Measurements from ENCODE around the gene MRPS18A.

The MRPS18A gene

GRCh38 chr6:43676962-43677606 is 10.5 kb downstream of the MRPS18A start:
- no peak overlapping the region for H3K23ac ChIP-seq (ENCODE audit: low read length in 2 of 2)
- H2BK15ac ChIP-seq (ENCODE audit: low read depth, poor library complexity, severe bottlenecking) = no peak overlapping the region
- H3K27ac ChIP-seq (ENCODE audit: low read length, poor library complexity, severe bottlenecking) = no peak overlapping the region
- peaks cover 47% of the 10 kb centered on the region for H3K79me1 ChIP-seq (replicated peaks; ENCODE audit: low read length, poor library complexity, severe bottlenecking)
- H3K4me2 ChIP-seq (ENCODE audit: low read length, poor library complexity, severe bottlenecking) = no peak overlapping the region
- H4K8ac ChIP-seq (ENCODE audit: low read length) = no peak overlapping the region
- no peak overlapping the region for H2BK5ac ChIP-seq (ENCODE audit: low read depth, low read length, poor library complexity, severe bottlenecking)
- H3K9me3 ChIP-seq (ENCODE audit: control insufficient read depth, low read length) = no peaks in the 10 kb centered on the region
- H3K14ac ChIP-seq (ENCODE audit: low read length in 2 of 2) = no peak overlapping the region
- WGBS = 94% methylated on average over 7 of the region's 7 CpGs
- H3K36me3 ChIP-seq (ENCODE audit: control insufficient read depth in 1 of 2, insufficient read depth in 2 of 2, low read depth in 1 of 2, low read length in 2 of 2) = peaks cover 77 to 79% of the 10 kb centered on the region in 2 experiments
- H2AFZ ChIP-seq (ENCODE audit: low read depth, low read length) = no peak overlapping the region
- H3K9ac ChIP-seq (ENCODE audit: low read length) = no peak overlapping the region
- no peak overlapping the region for H2AK5ac ChIP-seq (ENCODE audit: low read length, severe bottlenecking)
- no peak overlapping the region for H3K4me3 ChIP-seq (ENCODE audit: insufficient read depth in 1 of 2, low read depth in 1 of 2, low read length in 2 of 2)
- no peaks in the 10 kb centered on the region for H3K27me3 ChIP-seq (ENCODE audit: control insufficient read depth in 1 of 2, insufficient read depth in 1 of 2, low read length in 2 of 2)
- no peak overlapping the region for H4K91ac ChIP-seq (ENCODE audit: low read length)
- H3K18ac ChIP-seq (ENCODE audit: low read depth in 1 of 2, low read length in 2 of 2) = no peak overlapping the region
- no peak overlapping the region for H2BK12ac ChIP-seq (ENCODE audit: low read length in 2 of 2)
- H3K4me1 ChIP-seq (ENCODE audit: control insufficient read depth, insufficient read depth, low read depth, low read length) = no peaks in the 10 kb centered on the region
- no peak overlapping the region for H2BK120ac ChIP-seq (ENCODE audit: low read depth, low read length)
- no peak for DNase-seq
- no peak overlapping the region for H3K4ac ChIP-seq (ENCODE audit: low read depth in 1 of 2, low read length in 2 of 2)

- Histone ChIP-seq H2AFZ (ENCODE audit: low read depth, low read length) (no peak overlapping the region), H3K23ac (ENCODE audit: low read length in 2 of 2) (no peak overlapping the region), H4K91ac (ENCODE audit: low read length) (no peak overlapping the region), H3K79me1 (replicated peaks; ENCODE audit: low read length, poor library complexity, severe bottlenecking) (peaks cover 28% of the 10 kb centered on the region), H3K36me3 (ENCODE audit: control insufficient read depth in 1 of 2, insufficient read depth in 2 of 2, low read depth in 1 of 2, low read length in 2 of 2) (peaks cover 88 to 89% of the 10 kb centered on the region in 2 experiments), H2BK5ac (ENCODE audit: low read depth, low read length, poor library complexity, severe bottlenecking) (no peak overlapping the region), H3K9me3 (ENCODE audit: control insufficient read depth, low read length) (no peaks in the 10 kb centered on the region), H3K27ac (ENCODE audit: low read length, poor library complexity, severe bottlenecking) (no peak overlapping the region), H3K4me1 (ENCODE audit: control insufficient read depth, insufficient read depth, low read depth, low read length) (no peaks in the 10 kb centered on the region), H2AK5ac (ENCODE audit: low read length, severe bottlenecking) (no peak overlapping the region), H3K4me3 (ENCODE audit: insufficient read depth in 1 of 2, low read depth in 1 of 2, low read length in 2 of 2) (no peak overlapping the region), H3K14ac (ENCODE audit: low read length in 2 of 2) (no peak overlapping the region), H3K9ac (ENCODE audit: low read length) (no peak overlapping the region), H4K8ac (ENCODE audit: low read length) (no peak overlapping the region), H3K4ac (ENCODE audit: low read depth in 1 of 2, low read length in 2 of 2) (peak overlapping the region in 1 of 2 experiments; percentile 30), H2BK12ac (ENCODE audit: low read length in 2 of 2) (no peak overlapping the region), H3K27me3 (ENCODE audit: control insufficient read depth in 1 of 2, insufficient read depth in 1 of 2, low read length in 2 of 2) (no peaks in the 10 kb centered on the region), H2BK15ac (ENCODE audit: low read depth, poor library complexity, severe bottlenecking) (no peak overlapping the region), H3K4me2 (ENCODE audit: low read length, poor library complexity, severe bottlenecking) (no peak overlapping the region), H2BK120ac (ENCODE audit: low read depth, low read length) (no peak overlapping the region), H3K18ac (ENCODE audit: low read depth in 1 of 2, low read length in 2 of 2) (no peak overlapping the region)
- WGBS = 97% methylated on average over 8 of the region's 8 CpGs
- no peak for DNase-seq
Measured at GRCh38 chr6:43674921-43675320, 12.7 kb downstream of the MRPS18A start.

- Histone ChIP-seq H3K79me1 (replicated peaks; ENCODE audit: low read length, poor library complexity, severe bottlenecking) (peaks cover 22% of the 10 kb centered on the region), H3K27ac (ENCODE audit: low read length, poor library complexity, severe bottlenecking) (no peak overlapping the region), H4K91ac (ENCODE audit: low read length) (no peak overlapping the region), H2BK120ac (ENCODE audit: low read depth, low read length) (no peak overlapping the region), H3K18ac (ENCODE audit: low read depth in 1 of 2, low read length in 2 of 2) (no peak overlapping the region), H3K4ac (ENCODE audit: low read depth in 1 of 2, low read length in 2 of 2) (no peak overlapping the region), H3K4me2 (ENCODE audit: low read length, poor library complexity, severe bottlenecking) (no peak overlapping the region), H3K14ac (ENCODE audit: low read length in 2 of 2) (no peak overlapping the region), H2AK5ac (ENCODE audit: low read length, severe bottlenecking) (no peak overlapping the region), H3K4me1 (ENCODE audit: control insufficient read depth, insufficient read depth, low read depth, low read length) (no peaks in the 10 kb centered on the region), H3K4me3 (ENCODE audit: insufficient read depth in 1 of 2, low read depth in 1 of 2, low read length in 2 of 2) (no peak overlapping the region), H2BK5ac (ENCODE audit: low read depth, low read length, poor library complexity, severe bottlenecking) (no peak overlapping the region), H2BK15ac (ENCODE audit: low read depth, poor library complexity, severe bottlenecking) (no peak overlapping the region), H3K27me3 (ENCODE audit: control insufficient read depth in 1 of 2, insufficient read depth in 1 of 2, low read length in 2 of 2) (no peaks in the 10 kb centered on the region), H4K8ac (ENCODE audit: low read length) (no peak overlapping the region), H2BK12ac (ENCODE audit: low read length in 2 of 2) (no peak overlapping the region), H3K9ac (ENCODE audit: low read length) (no peak overlapping the region), H3K36me3 (ENCODE audit: control insufficient read depth in 1 of 2, insufficient read depth in 2 of 2, low read depth in 1 of 2, low read length in 2 of 2) (peaks cover 81 to 82% of the 10 kb centered on the region in 2 experiments), H3K23ac (ENCODE audit: low read length in 2 of 2) (no peak overlapping the region), H2AFZ (ENCODE audit: low read depth, low read length) (no peak overlapping the region), H3K9me3 (ENCODE audit: control insufficient read depth, low read length) (no peaks in the 10 kb centered on the region)
- no peak for DNase-seq
- no CpG with 5 or more reads among the region's 2 CpGs for WGBS
Measured at GRCh38 chr6:43674291-43674690, 13.3 kb downstream of the MRPS18A start.

GRCh38 chr6:43673444-43674084 is 14.0 kb downstream of the MRPS18A start:
- WGBS = 94% methylated on average over 15 of the region's 15 CpGs
- H3K36me3 ChIP-seq (ENCODE audit: control insufficient read depth in 1 of 2, insufficient read depth in 2 of 2, low read depth in 1 of 2, low read length in 2 of 2) = peaks cover 74 to 78% of the 10 kb centered on the region in 2 experiments
- H3K23ac ChIP-seq (ENCODE audit: low read length in 2 of 2) = no peak overlapping the region
- H3K79me1 ChIP-seq (replicated peaks; ENCODE audit: low read length, poor library complexity, severe bottlenecking) = peaks cover 17% of the 10 kb centered on the region
- H4K8ac ChIP-seq (ENCODE audit: low read length) = no peak overlapping the region
- H3K14ac ChIP-seq (ENCODE audit: low read length in 2 of 2) = no peak overlapping the region
- H3K4ac ChIP-seq (ENCODE audit: low read depth in 1 of 2, low read length in 2 of 2) = no peak overlapping the region
- no peak overlapping the region for H4K91ac ChIP-seq (ENCODE audit: low read length)
- H3K4me1 ChIP-seq (ENCODE audit: control insufficient read depth, insufficient read depth, low read depth, low read length) = peaks cover 2% of the 10 kb centered on the region
- H2BK120ac ChIP-seq (ENCODE audit: low read depth, low read length) = no peak overlapping the region
- H3K4me3 ChIP-seq (ENCODE audit: insufficient read depth in 1 of 2, low read depth in 1 of 2, low read length in 2 of 2) = no peak overlapping the region
- no peaks in the 10 kb centered on the region for H3K9me3 ChIP-seq (ENCODE audit: control insufficient read depth, low read length)
- no peak for DNase-seq
- no peak overlapping the region for H3K27ac ChIP-seq (ENCODE audit: low read length, poor library complexity, severe bottlenecking)
- H2BK5ac ChIP-seq (ENCODE audit: low read depth, low read length, poor library complexity, severe bottlenecking) = no peak overlapping the region
- H3K9ac ChIP-seq (ENCODE audit: low read length) = no peak overlapping the region
- H3K4me2 ChIP-seq (ENCODE audit: low read length, poor library complexity, severe bottlenecking) = no peak overlapping the region
- no peak overlapping the region for H3K18ac ChIP-seq (ENCODE audit: low read depth in 1 of 2, low read length in 2 of 2)
- H3K27me3 ChIP-seq (ENCODE audit: control insufficient read depth in 1 of 2, insufficient read depth in 1 of 2, low read length in 2 of 2) = no peaks in the 10 kb centered on the region
- no peak overlapping the region for H2AFZ ChIP-seq (ENCODE audit: low read depth, low read length)
- no peak overlapping the region for H2BK15ac ChIP-seq (ENCODE audit: low read depth, poor library complexity, severe bottlenecking)
- no peak overlapping the region for H2AK5ac ChIP-seq (ENCODE audit: low read length, severe bottlenecking)
- H2BK12ac ChIP-seq (ENCODE audit: low read length in 2 of 2) = no peak overlapping the region
